ENCODE data around the gene TEX14.

- TF ChIP-seq, protein P1, sequence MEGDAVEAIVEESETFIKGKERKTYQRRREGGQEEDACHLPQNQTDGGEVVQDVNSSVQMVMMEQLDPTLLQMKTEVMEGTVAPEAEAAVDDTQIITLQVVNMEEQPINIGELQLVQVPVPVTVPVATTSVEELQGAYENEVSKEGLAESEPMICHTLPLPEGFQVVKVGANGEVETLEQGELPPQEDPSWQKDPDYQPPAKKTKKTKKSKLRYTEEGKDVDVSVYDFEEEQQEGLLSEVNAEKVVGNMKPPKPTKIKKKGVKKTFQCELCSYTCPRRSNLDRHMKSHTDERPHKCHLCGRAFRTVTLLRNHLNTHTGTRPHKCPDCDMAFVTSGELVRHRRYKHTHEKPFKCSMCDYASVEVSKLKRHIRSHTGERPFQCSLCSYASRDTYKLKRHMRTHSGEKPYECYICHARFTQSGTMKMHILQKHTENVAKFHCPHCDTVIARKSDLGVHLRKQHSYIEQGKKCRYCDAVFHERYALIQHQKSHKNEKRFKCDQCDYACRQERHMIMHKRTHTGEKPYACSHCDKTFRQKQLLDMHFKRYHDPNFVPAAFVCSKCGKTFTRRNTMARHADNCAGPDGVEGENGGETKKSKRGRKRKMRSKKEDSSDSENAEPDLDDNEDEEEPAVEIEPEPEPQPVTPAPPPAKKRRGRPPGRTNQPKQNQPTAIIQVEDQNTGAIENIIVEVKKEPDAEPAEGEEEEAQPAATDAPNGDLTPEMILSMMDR (IDR thresholded peaks at IDR 0.05): no peak
- no peak for TF ChIP-seq POLR2AphosphoS5 (IDR thresholded peaks at IDR 0.05)
- no peak for TF ChIP-seq EP300 (IDR thresholded peaks at IDR 0.05)
- no peak for TF ChIP-seq POLR2A (IDR thresholded peaks at IDR 0.05)
Measured at GRCh38 chr17:58564971-58565370, 126.9 kb downstream of the TEX14 start.
